Measurements from ENCODE around the gene ERC1. TPM values are rescaled to one million over a fixed set of nuclear protein-coding genes. Genes with fewer than 3 reads are reported as not detected.
A peak's percentile ranks its signal among the peaks of the same experiment; 100 is the strongest.

ERC1 gene
- total and polyA plus RNA-seq, 2 donors (not counting 1 experiment from before 2014, with no cell fraction given): 19.7 to 34.5 TPM

- H3K4me2 ChIP-seq (ENCODE audit: extremely low read depth, insufficient read depth, low read length): no peak overlapping the region
- no peak overlapping the region for H3K9ac ChIP-seq (ENCODE audit: insufficient read depth, low read length)
- no peaks in the 10 kb centered on the region for H3K36me3 ChIP-seq (ENCODE audit: control insufficient read depth, insufficient read depth, low read length)
- no peaks in the 10 kb centered on the region for H4K20me1 ChIP-seq (ENCODE audit: control insufficient read depth, extremely low read depth, insufficient read depth, low read length)
- DNase-seq (ENCODE audit: low read depth in 2 of 2): no peak
- H3K27ac ChIP-seq (ENCODE audit: insufficient read depth, low read length): no peak overlapping the region
- H2AFZ ChIP-seq (ENCODE audit: low read length): no peak overlapping the region
- no peaks in the 10 kb centered on the region for H3K79me2 ChIP-seq (ENCODE audit: control insufficient read depth, insufficient read depth, low read length)
- no peaks in the 10 kb centered on the region for H3K9me3 ChIP-seq (ENCODE audit: control insufficient read depth, insufficient read depth, low read depth, low read length)
- no peak overlapping the region for H3K4me3 ChIP-seq (replicated peaks in 1 of 4; ENCODE audit: control extremely low read depth in 1 of 4, insufficient read depth in 1 of 4, low read depth in 3 of 4, low read length in 4 of 4)
- H3K4me1 ChIP-seq (ENCODE audit: control insufficient read depth, extremely low read depth, insufficient read depth, low read length): peaks cover 7% of the 10 kb centered on the region
- no peaks in the 10 kb centered on the region for H3K27me3 ChIP-seq (ENCODE audit: control insufficient read depth, insufficient read depth, low read length)
- TF ChIP-seq EZH2 (IDR thresholded peaks at IDR 0.05; ENCODE audit: low read length, missing control alignments): no peak
These were observed 507.2 kb downstream of the ERC1 start for GRCh38 chr12:1498199-1498740.

GRCh38 chr12:1499351-1499750 lies 508.3 kb downstream of the ERC1 start:
- TF ChIP-seq EZH2 (IDR thresholded peaks at IDR 0.05; ENCODE audit: low read length, missing control alignments) (no peak), CTCF (conservative IDR thresholded peaks at IDR 0.05 in 1 of 2, IDR thresholded peaks at IDR 0.05 in 1 of 2; ENCODE audit: low read depth in 1 of 2, low read length in 2 of 2) (no peak)
- Histone ChIP-seq H3K27ac (ENCODE audit: insufficient read depth, low read length) (no peak overlapping the region), H3K4me3 (replicated peaks in 1 of 4; ENCODE audit: control extremely low read depth in 1 of 4, insufficient read depth in 1 of 4, low read depth in 3 of 4, low read length in 4 of 4) (no peak overlapping the region)

GRCh38 chr12:1500095-1500801 lies 509.2 kb downstream of the ERC1 start:
- H3K36me3 ChIP-seq (ENCODE audit: control insufficient read depth, insufficient read depth, low read length): no peaks in the 10 kb centered on the region
- H3K9ac ChIP-seq (ENCODE audit: insufficient read depth, low read length): no peak overlapping the region

More at GRCh38 chr12:1499351-1499750, 508.3 kb downstream of the ERC1 start:
- Histone ChIP-seq H3K79me2 (ENCODE audit: control insufficient read depth, insufficient read depth, low read length) (no peaks in the 10 kb centered on the region), H3K4me1 (ENCODE audit: control insufficient read depth, extremely low read depth, insufficient read depth, low read length) (peaks cover 7% of the 10 kb centered on the region), H3K4me2 (ENCODE audit: extremely low read depth, insufficient read depth, low read length) (no peak overlapping the region), H4K20me1 (ENCODE audit: control insufficient read depth, extremely low read depth, insufficient read depth, low read length) (no peaks in the 10 kb centered on the region), H3K27me3 (ENCODE audit: control insufficient read depth, insufficient read depth, low read length) (no peaks in the 10 kb centered on the region), H2AFZ (ENCODE audit: low read length) (no peak overlapping the region), H3K9ac (ENCODE audit: insufficient read depth, low read length) (no peak overlapping the region), H3K36me3 (ENCODE audit: control insufficient read depth, insufficient read depth, low read length) (no peaks in the 10 kb centered on the region), H3K9me3 (ENCODE audit: control insufficient read depth, insufficient read depth, low read depth, low read length) (no peaks in the 10 kb centered on the region)
- peak in 1 of 2 donors; percentile 32 for DNase-seq (ENCODE audit: low read depth in 2 of 2)

More at GRCh38 chr12:1500095-1500801, 509.2 kb downstream of the ERC1 start:
- Histone ChIP-seq H3K4me2 (ENCODE audit: extremely low read depth, insufficient read depth, low read length) (no peak overlapping the region), H2AFZ (ENCODE audit: low read length) (peak overlapping the region; percentile 27), H3K79me2 (ENCODE audit: control insufficient read depth, insufficient read depth, low read length) (no peaks in the 10 kb centered on the region), H3K27me3 (ENCODE audit: control insufficient read depth, insufficient read depth, low read length) (no peaks in the 10 kb centered on the region), H3K4me3 (replicated peaks in 1 of 4; ENCODE audit: control extremely low read depth in 1 of 4, insufficient read depth in 1 of 4, low read depth in 3 of 4, low read length in 4 of 4) (no peak overlapping the region), H3K9me3 (ENCODE audit: control insufficient read depth, insufficient read depth, low read depth, low read length) (no peaks in the 10 kb centered on the region), H3K27ac (ENCODE audit: insufficient read depth, low read length) (peak overlapping the region; percentile 58), H3K4me1 (ENCODE audit: control insufficient read depth, extremely low read depth, insufficient read depth, low read length) (peaks cover 7% of the 10 kb centered on the region), H4K20me1 (ENCODE audit: control insufficient read depth, extremely low read depth, insufficient read depth, low read length) (no peaks in the 10 kb centered on the region)
- DNase-seq (ENCODE audit: low read depth in 2 of 2): peak; percentile 67 to 88
- TF ChIP-seq CTCF (conservative IDR thresholded peaks at IDR 0.05 in 1 of 2, IDR thresholded peaks at IDR 0.05 in 1 of 2; ENCODE audit: low read depth in 1 of 2, low read length in 2 of 2) (no peak), EZH2 (IDR thresholded peaks at IDR 0.05; ENCODE audit: low read length, missing control alignments) (no peak)
